NT2/D1 (cell line): ENCODE results near the gene GBP6.

Experiments
- SUZ12 ChIP-seq: IDR thresholded peaks from 2 replicates; pipeline ENCODE4 v1.6.1; 2011; ENCODE audit not compliant: insufficient read length, insufficient read depth; ENCODE audit errors: extremely low read depth
- YY1 ChIP-seq: IDR thresholded peaks from 2 replicates; pipeline ENCODE4 v1.6.1; 2011; ENCODE audit not compliant: insufficient read length, insufficient read depth
- ZNF274 ChIP-seq: IDR thresholded peaks from 2 replicates; pipeline ENCODE4 v1.6.1; 2011; ENCODE audit warnings: mild to moderate bottlenecking, low read depth, low read length

DNA sequence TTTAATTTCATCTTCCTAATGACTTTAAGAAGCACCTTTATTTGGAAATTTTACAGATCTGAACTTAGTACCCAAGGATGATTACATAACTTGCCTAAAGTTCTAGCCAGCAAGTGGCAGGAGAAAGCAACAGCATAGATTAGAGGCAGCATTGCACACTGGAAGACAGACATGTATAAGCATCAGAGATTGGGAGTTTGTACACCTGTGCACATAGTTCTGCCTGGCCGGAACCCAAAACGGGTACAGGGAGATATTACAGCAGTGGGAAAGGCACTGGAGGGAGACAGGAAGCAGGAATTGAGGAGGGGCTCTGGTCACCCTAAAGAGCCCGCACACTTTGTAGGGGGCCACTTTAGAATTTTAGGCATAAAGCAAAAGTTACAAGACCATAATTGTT lies 19.3 kb downstream of the GBP6 start:
- TF ChIP-seq YY1 (no peak), ZNF274 (no peak), SUZ12 (no peak)
